RWPE2 (cell line): ENCODE results near the gene LAMB3.

Experiments used
- ATAC-seq: fragments of 200-7000 bp; cut with Tn5 transposase; 3 replicates; pipeline ENCODE4 v1.9.1; 2021; ENCODE audit warnings: low read depth
- DNase-seq: peaks from one replicate; pipeline ENCODE4 v3.0.0-alpha.2; 2020; ENCODE audit warnings: low spot score
- H3K27ac ChIP-seq: fragments of 450-650 bp; 2 replicates; pipeline ENCODE4 v1.5.1; 2017; ENCODE audit warnings: mild to moderate bottlenecking; ENCODE audit not compliant: poor library complexity, severe bottlenecking
- H3K27me3 ChIP-seq: fragments of 250-450 bp; sonication (Bioruptor Pico); 2 replicates; pipeline ENCODE4 v1.5.1; 2021; ENCODE audit warnings: mild to moderate bottlenecking, moderate library complexity; ENCODE audit not compliant: insufficient read depth, poor library complexity, severe bottlenecking
- H3K36me3 ChIP-seq: fragments of 250-450 bp; sonication (Bioruptor Pico); 2 replicates; pipeline ENCODE4 v1.5.1; 2020; ENCODE audit warnings: low read depth, mild to moderate bottlenecking, moderate library complexity
- H3K4me1 ChIP-seq: fragments of 250-450 bp; sonication (Bioruptor Pico); 2 replicates; pipeline ENCODE4 v1.5.1; 2021; ENCODE audit warnings: mild to moderate bottlenecking, moderate library complexity; ENCODE audit not compliant: insufficient read depth, poor library complexity, severe bottlenecking
- H3K4me3 ChIP-seq: fragments of 250-450 bp; sonication (Bioruptor Pico); 2 replicates; pipeline ENCODE4 v1.5.1; 2021; ENCODE audit warnings: mild to moderate bottlenecking, moderate library complexity; ENCODE audit not compliant: severe bottlenecking
- H3K9me3 ChIP-seq: fragments of 250-450 bp; sonication (Bioruptor Pico); 2 replicates; pipeline ENCODE4 v1.5.1; 2021; ENCODE audit warnings: mild to moderate bottlenecking, moderate library complexity; ENCODE audit not compliant: severe bottlenecking
- CTCF ChIP-seq: fragments of 450-650 bp; IDR thresholded peaks from one replicate; pipeline ENCODE4 v1.5.1; 2017; ENCODE audit warnings: mild to moderate bottlenecking, moderate library complexity; ENCODE audit not compliant: poor library complexity, severe bottlenecking

Gene LAMB3

DNA sequence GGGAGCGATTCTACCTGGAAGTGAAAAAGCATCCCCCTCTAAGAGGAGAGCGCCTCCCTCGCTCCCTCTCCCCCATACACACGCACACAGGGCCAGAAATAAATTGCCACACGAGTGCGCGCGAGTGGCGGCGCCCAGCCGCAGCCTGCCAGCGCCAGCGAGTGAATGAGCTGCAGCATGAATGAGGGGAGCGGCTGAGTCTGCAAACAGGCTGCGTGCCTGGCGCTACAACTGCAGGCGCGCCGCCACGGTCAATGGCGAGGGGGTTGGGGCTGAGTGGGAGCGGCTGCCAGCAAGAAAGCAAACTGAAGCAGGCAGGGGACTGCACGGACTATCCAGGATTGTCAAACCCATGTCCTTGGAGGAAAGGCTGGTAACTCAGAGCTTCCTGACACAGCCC is 66.6 kb downstream of the LAMB3 start:
- no peak overlapping the region for H3K4me3 ChIP-seq
- DNase-seq, result no peak
- no peak overlapping the region for H3K27ac ChIP-seq

DNA sequence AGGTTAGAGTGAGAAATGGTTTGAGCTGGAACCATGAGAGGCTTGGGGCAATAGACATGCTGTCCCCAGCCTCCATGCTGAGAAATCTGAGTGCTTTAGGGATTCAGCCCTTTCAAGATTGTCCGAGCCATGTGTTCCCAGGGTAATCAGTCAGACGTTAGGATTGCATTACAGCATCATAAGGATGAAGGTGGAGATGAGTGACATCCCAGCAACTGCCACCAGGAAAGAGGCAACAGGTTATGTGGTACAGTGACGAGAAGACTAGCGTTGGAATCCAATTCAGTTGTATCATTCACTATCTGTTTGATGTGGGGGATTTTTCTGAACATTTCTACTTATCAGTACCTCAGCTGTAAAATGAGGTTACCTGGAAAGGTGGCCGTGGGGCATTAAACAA is 67.0 kb downstream of the LAMB3 start:
- Histone ChIP-seq H3K27ac (no peak overlapping the region), H3K4me3 (no peak overlapping the region), H3K4me1 (no peaks in the 10 kb centered on the region), H3K9me3 (no peaks in the 10 kb centered on the region), H3K36me3 (no peaks in the 10 kb centered on the region), H3K27me3 (no peaks in the 10 kb centered on the region)
- ATAC-seq (no peak), DNase-seq (no peak)
- TF ChIP-seq CTCF, result no peak

More for the DNA sequence above, 66.6 kb downstream of the LAMB3 start:
- peak; percentile 25; the same call in 1 of the 3 replicates for ATAC-seq
- Histone ChIP-seq H3K4me1 (no peaks in the 10 kb centered on the region), H3K36me3 (no peaks in the 10 kb centered on the region), H3K27me3 (no peaks in the 10 kb centered on the region), H3K9me3 (no peaks in the 10 kb centered on the region)
- no peak for TF ChIP-seq CTCF

GRCh38 chr1:209584231-209584672 is 68.0 kb downstream of the LAMB3 start:
- Histone ChIP-seq H3K27ac (no peak overlapping the region), H3K4me3 (no peak overlapping the region)
- no peak for TF ChIP-seq CTCF

GRCh38 chr1:209583408-209583807 is 68.8 kb downstream of the LAMB3 start, which contains the start of gene CAMK1G:
Gene CAMK1G, plus strand, starts transcription at chr1:209583714. Its CDS starts 11,270 bp downstream, at chr1:209594984.
- no peak for TF ChIP-seq CTCF
- DNase-seq, result no peak

More at GRCh38 chr1:209584231-209584672, 68.0 kb downstream of the LAMB3 start:
- H3K4me1 ChIP-seq, result no peaks in the 10 kb centered on the region
- no peaks in the 10 kb centered on the region for H3K36me3 ChIP-seq
- DNase-seq (no peak), ATAC-seq (no peak)
- no peaks in the 10 kb centered on the region for H3K27me3 ChIP-seq
- no peaks in the 10 kb centered on the region for H3K9me3 ChIP-seq

DNA sequence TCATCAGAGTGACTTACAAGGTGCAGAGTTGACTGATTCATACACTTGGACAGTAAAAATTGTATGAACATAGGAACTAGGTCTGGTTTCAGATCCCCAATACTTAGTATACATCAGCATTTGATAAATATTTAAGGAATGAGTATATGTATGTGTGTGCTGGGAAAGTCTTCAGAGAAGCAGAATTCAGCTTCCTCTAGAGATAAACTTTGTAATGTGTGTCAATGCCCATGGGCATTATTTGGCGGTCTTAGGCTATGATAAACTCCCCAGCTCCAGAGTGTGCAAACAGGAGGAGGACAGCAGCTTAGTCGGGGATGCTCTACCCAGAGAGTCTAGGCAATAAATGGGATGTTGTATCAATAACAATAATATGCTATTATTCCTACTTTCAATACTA is 71.6 kb downstream of the LAMB3 start:
- no peak for ATAC-seq
- H3K4me1 ChIP-seq, result peaks cover 5% of the 10 kb centered on the region
- no peaks in the 10 kb centered on the region for H3K27me3 ChIP-seq

More at GRCh38 chr1:209583408-209583807, 68.8 kb downstream of the LAMB3 start, which contains the start of gene CAMK1G:
- no peak for ATAC-seq
- no peaks in the 10 kb centered on the region for H3K27me3 ChIP-seq
- H3K4me3 ChIP-seq, result no peak within 1 kb of the TSS
- no peaks in the 10 kb centered on the region for H3K9me3 ChIP-seq
- H3K36me3 ChIP-seq, result no peaks in the 10 kb centered on the region
- no peaks in the 10 kb centered on the region for H3K4me1 ChIP-seq
- H3K27ac ChIP-seq, result no peak within 1 kb of the TSS

More for the DNA sequence above, 71.6 kb downstream of the LAMB3 start:
- H3K9me3 ChIP-seq, result no peaks in the 10 kb centered on the region
- no peaks in the 10 kb centered on the region for H3K36me3 ChIP-seq
- no peak for DNase-seq
- H3K27ac ChIP-seq, result no peak overlapping the region
- TF ChIP-seq CTCF, result no peak
- H3K4me3 ChIP-seq, result no peak overlapping the region
